Islet of Langerhans (tissue), 1 donor: ENCODE data around the gene MYH6.
"Not testable (repeated sequence)": the region's sequence is repeated elsewhere in the genome, so short reads cannot be mapped to it uniquely, and the experiment has no call there.

Experiments
- FAIRE-seq: peaks from one replicate; lab custom pipeline; 2011; peaks lifted over from hg19 to GRCh38; lab: Jason Lieb, UNC

The MYH6 gene

GRCh38 chr14:23414254-23414653 lies 6.2 kb upstream of the MYH6 start:
- FAIRE-seq = no peak

- no peak for FAIRE-seq
Measured at GRCh38 chr14:23413681-23414080, 5.6 kb upstream of the MYH6 start.

- FAIRE-seq = no peak
Measured at GRCh38 chr14:23411563-23412525, 3.8 kb upstream of the MYH6 start.

- FAIRE-seq = no peak
Measured at GRCh38 chr14:23409966-23410635, 2.0 kb upstream of the MYH6 start.

GRCh38 chr14:23409475-23409874 lies 1.4 kb upstream of the MYH6 start:
- FAIRE-seq = no peak

GRCh38 chr14:23408307-23408630 lies 196 bp upstream of the MYH6 start:
- FAIRE-seq = no peak

- FAIRE-seq = no peak
Measured at GRCh38 chr14:23406725-23407355, 1.2 kb downstream of the MYH6 start.

GRCh38 chr14:23406244-23406643 lies 1.8 kb downstream of the MYH6 start:
- FAIRE-seq = no peak

- no peak for FAIRE-seq
Measured at GRCh38 chr14:23405516-23406025, 2.5 kb downstream of the MYH6 start.

- no peak for FAIRE-seq
Measured at GRCh38 chr14:23405096-23405495, 3.0 kb downstream of the MYH6 start.

- no peak for FAIRE-seq
Measured at GRCh38 chr14:23404331-23404900, 3.7 kb downstream of the MYH6 start.

- FAIRE-seq = no peak
Measured at GRCh38 chr14:23403908-23404307, 4.2 kb downstream of the MYH6 start.

GRCh38 chr14:23403139-23403438 lies 5.0 kb downstream of the MYH6 start:
- FAIRE-seq = no peak

- FAIRE-seq = no peak
Measured at GRCh38 chr14:23402296-23403138, 5.6 kb downstream of the MYH6 start.

- no peak for FAIRE-seq
Measured at GRCh38 chr14:23401291-23401690, 6.8 kb downstream of the MYH6 start.

- FAIRE-seq = not testable (repeated sequence)
Measured at GRCh38 chr14:23400496-23401149, 7.5 kb downstream of the MYH6 start.

- FAIRE-seq = no peak
Measured at GRCh38 chr14:23399591-23399990, 8.5 kb downstream of the MYH6 start.

- FAIRE-seq = no peak
Measured at GRCh38 chr14:23399136-23399535, 8.9 kb downstream of the MYH6 start.

GRCh38 chr14:23398348-23398747 lies 9.7 kb downstream of the MYH6 start:
- FAIRE-seq = no peak

- FAIRE-seq = no peak
Measured at GRCh38 chr14:23396781-23397407, 11.2 kb downstream of the MYH6 start.

- FAIRE-seq = no peak
Measured at GRCh38 chr14:23396126-23396525, 11.9 kb downstream of the MYH6 start.
